ENCODE data around the gene TAF4. TPM values are rescaled to one million over a fixed set of nuclear protein-coding genes. Genes with fewer than 3 reads are reported as not detected.
"Not testable (repeated sequence)": the region's sequence is repeated elsewhere in the genome, so short reads cannot be mapped to it uniquely, and the experiment has no call there.

Gene TAF4
- total RNA-seq, 1 donor from 2014 or later = 20.0 TPM

GRCh38 chr20:61974357-61974665 is 91.4 kb downstream of the TAF4 start:
- no peak for DNase-seq
- TF ChIP-seq CTCF (IDR thresholded peaks at IDR 0.05; ENCODE audit: partially characterized antibody, unreplicated experiment) = no peak
- Mint-ChIP-seq H3K4me1 (ENCODE audit: low read depth, unreplicated experiment) (no peaks in the 10 kb centered on the region), H3K27ac (ENCODE audit: unreplicated experiment) (no peak overlapping the region), H3K36me3 (ENCODE audit: unreplicated experiment) (peaks cover 6% of the 10 kb centered on the region), H3K9me3 (ENCODE audit: unreplicated experiment) (peaks cover 2% of the 10 kb centered on the region), H3K4me3 (ENCODE audit: unreplicated experiment) (no peak overlapping the region), H3K27me3 (ENCODE audit: unreplicated experiment) (peaks cover 3% of the 10 kb centered on the region)

- Mint-ChIP-seq H3K9me3 (ENCODE audit: unreplicated experiment) (peaks cover under 1% of the 10 kb centered on the region), H3K4me3 (ENCODE audit: unreplicated experiment) (no peak overlapping the region), H3K4me1 (ENCODE audit: low read depth, unreplicated experiment) (no peaks in the 10 kb centered on the region), H3K36me3 (ENCODE audit: unreplicated experiment) (peaks cover 6% of the 10 kb centered on the region), H3K27ac (ENCODE audit: unreplicated experiment) (no peak overlapping the region), H3K27me3 (ENCODE audit: unreplicated experiment) (peaks cover 1% of the 10 kb centered on the region)
- TF ChIP-seq CTCF (IDR thresholded peaks at IDR 0.05; ENCODE audit: partially characterized antibody, unreplicated experiment) = no peak
- no peak for DNase-seq
These were observed 91.9 kb downstream of the TAF4 start for GRCh38 chr20:61973515-61974356.

GRCh38 chr20:61972636-61973508 is 92.8 kb downstream of the TAF4 start:
- no peak for DNase-seq
- Mint-ChIP-seq H3K9me3 (ENCODE audit: unreplicated experiment) (peaks cover under 1% of the 10 kb centered on the region), H3K36me3 (ENCODE audit: unreplicated experiment) (peaks cover 6% of the 10 kb centered on the region), H3K27me3 (ENCODE audit: unreplicated experiment) (peaks cover 1% of the 10 kb centered on the region), H3K27ac (ENCODE audit: unreplicated experiment) (no peak overlapping the region), H3K4me1 (ENCODE audit: low read depth, unreplicated experiment) (no peaks in the 10 kb centered on the region), H3K4me3 (ENCODE audit: unreplicated experiment) (no peak overlapping the region)
- TF ChIP-seq CTCF (IDR thresholded peaks at IDR 0.05; ENCODE audit: partially characterized antibody, unreplicated experiment) = no peak

- DNase-seq; H3K4me1 Mint-ChIP-seq (ENCODE audit: low read depth, unreplicated experiment); H3K27me3 Mint-ChIP-seq (ENCODE audit: unreplicated experiment); H3K4me3 Mint-ChIP-seq (ENCODE audit: unreplicated experiment); H3K9me3 Mint-ChIP-seq (ENCODE audit: unreplicated experiment); H3K36me3 Mint-ChIP-seq (ENCODE audit: unreplicated experiment); H3K27ac Mint-ChIP-seq (ENCODE audit: unreplicated experiment): not testable (repeated sequence)
These were observed 94.1 kb downstream of the TAF4 start for GRCh38 chr20:61971595-61971994.

GRCh38 chr20:61970357-61970756 is 95.3 kb downstream of the TAF4 start:
- no peak overlapping the region for H3K4me3 Mint-ChIP-seq (ENCODE audit: unreplicated experiment)
- no peaks in the 10 kb centered on the region for H3K4me1 Mint-ChIP-seq (ENCODE audit: low read depth, unreplicated experiment)
- TF ChIP-seq CTCF (IDR thresholded peaks at IDR 0.05; ENCODE audit: partially characterized antibody, unreplicated experiment) = no peak
- H3K9me3 Mint-ChIP-seq (ENCODE audit: unreplicated experiment) = peaks cover 2% of the 10 kb centered on the region
- DNase-seq = no peak
- peaks cover 1% of the 10 kb centered on the region for H3K27me3 Mint-ChIP-seq (ENCODE audit: unreplicated experiment)
- H3K36me3 Mint-ChIP-seq (ENCODE audit: unreplicated experiment) = peaks cover 6% of the 10 kb centered on the region
- no peak overlapping the region for H3K27ac Mint-ChIP-seq (ENCODE audit: unreplicated experiment)
